Measurements from ENCODE around the gene CYP1A1. TPM values are rescaled to one million over a fixed set of nuclear protein-coding genes. Genes with fewer than 3 reads are reported as not detected.

The CYP1A1 gene
- total and polyA plus RNA-seq, 2 of the 4 experiments (the other 2 are of a cell fraction), result under 0.01 to 0.03 TPM

GRCh38 chr15:74752531-74752930 lies 27.2 kb upstream of the CYP1A1 start:
- TF ChIP-seq CTCF (conservative IDR thresholded peaks at IDR 0.05; ENCODE audit: low read depth, low read length) (no peak), CEBPB (IDR thresholded peaks at IDR 0.05; ENCODE audit: low read depth, low read length) (no peak), MAFK (IDR thresholded peaks at IDR 0.05; ENCODE audit: low read depth, low read length) (no peak), NFE2L2 (IDR thresholded peaks at IDR 0.05; ENCODE audit: low read depth, low read length) (no peak), MXI1 (IDR thresholded peaks at IDR 0.05; ENCODE audit: borderline replicate concordance, low read depth, low read length) (no peak), MAZ (IDR thresholded peaks at IDR 0.05; ENCODE audit: borderline replicate concordance, low read depth, low read length) (no peak), CHD1 (IDR thresholded peaks at IDR 0.05; ENCODE audit: low read depth, low read length) (no peak), RCOR1 (IDR thresholded peaks at IDR 0.05; ENCODE audit: insufficient replicate concordance, low read length) (no peak), RFX5 (IDR thresholded peaks at IDR 0.05; ENCODE audit: low read depth, low read length) (no peak), ELK1 (IDR thresholded peaks at IDR 0.05; ENCODE audit: borderline replicate concordance, low read depth, low read length) (no peak), USF2 (IDR thresholded peaks at IDR 0.05; ENCODE audit: low read depth, low read length) (no peak), SMC3 (IDR thresholded peaks at IDR 0.05; ENCODE audit: low read depth, low read length) (no peak), BHLHE40 (IDR thresholded peaks at IDR 0.05; ENCODE audit: low read depth, low read length) (no peak), RAD21 (IDR thresholded peaks at IDR 0.05; ENCODE audit: low read length) (no peak), FOS (IDR thresholded peaks at IDR 0.05; ENCODE audit: low read depth, low read length) (no peak), POLR2A (IDR thresholded peaks at IDR 0.05; ENCODE audit: low read depth, low read length) (no peak)
- intact Hi-C loops (cut with micrococcal nuclease) (loop anchor here (10.0 kb wide), 1 partner anchor 58 kb away; the partner anchor contains the start of gene EDC3), dilution Hi-C loops (cut with HindIII; ENCODE audit: low sequenced_read_pairs, unreplicated experiment) (no loop called here), in situ Hi-C loops (cut with MboI; ENCODE audit: low sequenced_read_pairs) (no loop called here)
- peak; percentile 75 for ATAC-seq (ENCODE audit: low read depth)
- Histone ChIP-seq H4K91ac (ENCODE audit: insufficient read depth, low read depth, low read length) (no peak overlapping the region), H2AFZ (replicated peaks; ENCODE audit: low read length, poor library complexity) (no peak overlapping the region), H3K4me3 (ENCODE audit: insufficient read depth, low read depth, low read length) (no peak overlapping the region), H3K9ac (ENCODE audit: low read depth, low read length) (no peak overlapping the region), H3K4me2 (ENCODE audit: low read depth, low read length) (no peak overlapping the region), H2BK120ac (ENCODE audit: low read depth, low read length) (no peak overlapping the region), H4K20me1 (ENCODE audit: insufficient read depth, low read length) (no peaks in the 10 kb centered on the region), H3K18ac (ENCODE audit: low read depth, low read length) (no peak overlapping the region), H3K56ac (ENCODE audit: extremely low read depth, insufficient read depth, low read length) (no peak overlapping the region), H3K9me1 (ENCODE audit: insufficient read depth, low read length) (no peaks in the 10 kb centered on the region; the same call in 1 of the 2 replicates), H3K23ac (ENCODE audit: low read depth, low read length) (no peak overlapping the region), H4K5ac (ENCODE audit: low read depth, low read length) (no peak overlapping the region), H2BK20ac (ENCODE audit: low read depth, low read length) (no peak overlapping the region), H3K4ac (ENCODE audit: low read depth, low read length) (no peak overlapping the region), H3K9me3 (ENCODE audit: control insufficient read depth, insufficient read depth, low read length) (0 out of 2 replicates have a peak, but pooled peaks cover 2% of the 10 kb centered on the region), H3K27me3 (ENCODE audit: control insufficient read depth, insufficient read depth, low read length) (peaks cover 35% of the 10 kb centered on the region), H3K4me1 (ENCODE audit: control insufficient read depth, insufficient read depth, low read length) (no peaks in the 10 kb centered on the region), H3K27ac (ENCODE audit: insufficient read depth, low read length) (no peak overlapping the region), H2AK5ac (ENCODE audit: low read depth, low read length) (no peak overlapping the region), H3K79me1 (ENCODE audit: low read depth in 1 of 2, low read length in 2 of 2) (no peaks in the 10 kb centered on the region), H2AK9ac (replicated peaks; ENCODE audit: low read depth, low read length, poor library complexity) (no peak overlapping the region), H3K36me3 (ENCODE audit: control insufficient read depth, insufficient read depth, low read length) (no peaks in the 10 kb centered on the region), H4K8ac (ENCODE audit: low read depth in 2 of 2, low read length in 2 of 2) (no peak overlapping the region), H2BK15ac (ENCODE audit: low read depth, low read length) (no peak overlapping the region), H3K14ac (replicated peaks; ENCODE audit: low read depth, low read length) (no peak overlapping the region), H2BK5ac (ENCODE audit: low read depth, low read length, poor library complexity, severe bottlenecking) (no peak overlapping the region)
- ChIA-PET CTCF (interaction anchor here (0.6 kb wide), 1 partner anchor 406 kb away, joined by 3 read pairs; no protein-coding TSS in a partner anchor), POLR2A (ENCODE audit: unreplicated experiment) (interaction anchor here (0.6 kb wide), 1 partner anchor 254 kb away, joined by 6 read pairs; no protein-coding TSS in a partner anchor)
- peak; percentile 34 for DNase-seq
- WGBS, 2 experiments (ENCODE audit: extremely low coverage in 2 of 2, insufficient read length in 1 of 2), result 80% methylated on average over 1 of the region's 5 CpGs; no CpG with 5 or more reads in 1 of the 2 experiments
- no TSS peak for BruUV-seq (replicated peaks)

Data from IMR-90 (cell line).